Heart right ventricle (tissue), 16 donors: ENCODE results near the gene RCAN1. TPM values are rescaled to one million over a fixed set of nuclear protein-coding genes. Genes with fewer than 3 reads are reported as not detected.

Source experiments
- ATAC-seq, 8 donors: fragments of 200-7000 bp; cut with Tn5 transposase; one replicate each; pipeline ENCODE4 v1.9.1; 2020; ENCODE audit warnings: mild to moderate bottlenecking in 8 of 8, moderate library complexity in 8 of 8, moderate number of reproducible peaks in 1 of 8
- DNase-seq, 2 donors: peaks; one replicate each; pipeline ENCODE4 v3.0.0-alpha.2; 2020
- H3K27ac ChIP-seq, 10 donors: fragments of 200-600 bp; sonication (generic) in 2 of 10; one replicate each; pipeline versions ENCODE4 v1.5.0 to v1.8.0; 2020 to 2022; ENCODE audit warnings: mild to moderate bottlenecking in 3 of 10
- H3K27me3 ChIP-seq, 7 donors: fragments of 200-600 bp; one replicate each; pipeline ENCODE4 v1.8.0; 2021 to 2022; ENCODE audit warnings: mild to moderate bottlenecking in 2 of 7
- H3K36me3 ChIP-seq, 9 donors: fragments of 200-600 bp; sonication (generic) in 1 of 9; one replicate each; pipeline versions ENCODE4 v1.5.0 to v1.8.0; 2020 to 2022; ENCODE audit warnings: mild to moderate bottlenecking in 2 of 9
- H3K4me1 ChIP-seq, 9 donors: fragments of 200-600 bp; sonication (generic) in 1 of 9; one replicate each; pipeline versions ENCODE4 v1.5.0 to v1.8.0; 2020 to 2022; ENCODE audit warnings: mild to moderate bottlenecking in 4 of 9
- H3K4me3 ChIP-seq, 10 donors: fragments of 200-600 bp; sonication (generic) in 2 of 10; one replicate each; pipeline versions ENCODE4 v1.5.0 to v1.8.0; 2020 to 2022; ENCODE audit warnings: mild to moderate bottlenecking in 7 of 10, moderate library complexity in 2 of 10
- H3K9me3 ChIP-seq, 11 donors: fragments of 200-600 bp in 10 of 11; sonication (generic) in 2 of 11; one replicate each; pipeline versions ENCODE4 v1.5.0 to v1.8.0; 2013 to 2022; ENCODE audit warnings: mild to moderate bottlenecking in 2 of 11, control low read depth in 1 of 11, moderate library complexity in 1 of 11
- CTCF ChIP-seq, 9 donors: fragments of 200-600 bp; sonication (generic) in 2 of 9; IDR thresholded peaks; one replicate each; pipeline versions ENCODE4 v1.5.0 to v1.8.0; 2021 to 2022; ENCODE audit warnings: antibody characterized with exemption in 9 of 9, mild to moderate bottlenecking in 5 of 9, moderate library complexity in 1 of 9
- WGBS, 2 donors: extraction: QIAGEN DNeasy Blood & Tissue Kit; methylation state at CpG; one replicate each; pipeline ENCODE4 v1.1.7; 2013; ENCODE audit warnings: inconsistent platforms in 1 of 2; 5-methylcytosine and 5-hydroxymethylcytosine counted together
- intact Hi-C, 10 donors: fragments of 100-400 bp; cut with DNase I; formaldehyde crosslinking; loops; one replicate each; pipeline versions ENCODE4 v1.11.1 to v1.14.2; 2022
- polyA plus RNA-seq, 2 donors: library from polyadenylated mRNA; stranded (reverse); fragments of 200-250 nt; gene quantifications; one replicate each; pipeline ENCODE4 v1.2.3, GENCODE V29; 2013
- total RNA-seq, 10 donors: library from RNA; stranded (reverse); fragmentation: NEBNext Ultra II Directional in 3 of 10; extraction: Animal tissue kit (Norgen Biotek cat#: 25700) in 3 of 10; gene quantifications; one replicate each; pipeline versions ENCODE4 v1.2.1 to v1.2.4, GENCODE V29; 2021 to 2023
- donor health status: Arrhythmogenic right ventricular cardiomyopathy.
- donor health status: ischemic (EF 13 %, LVEDD 7.1; RV severe dilation, severe dysfunction).
- donor health status: healthy with polysubstance abuse.
- donor health status: DM: no; HTN: yes; CAD: no.
- donor health status: DM: no; HTN: no; CAD: no.
- donor health status: ischemic (EF 25% LVEDD 6.9; RV normal size, moderate dysfunction).
- donor health status: ischemic (EF 25% LVEDD 5.7; RV mildly dilated, moderate dysfunction).
- donor health status: healthy.
- donor health status: DM: yes; HTN: yes; CAD: no.
- donor health status: Ischemic cardiomyopathy.
- donor health status: ischemic (EF 35%, LVEDD 5.7; RV mildly dilated, moderate dysfunction).
- donor health status: nonischemic (EF 11% LVEDD 7.7; RV severe dilation, severe dysfunction).
- donor health status: DM: yes; HTN: yes; CAD: no.
- donor health status: PGD.
- donor health status: ischemic (EF 29% LVEDD 5.4; RV normal size, mild dysfunction).
- donor health status: nonischemic (EF 23%, LVEDD 6.1; RV moderate dilation, normal function).

The RCAN1 gene
- total and polyA plus RNA-seq, 12 donors: 24.1 to 389 (median 60.1) TPM

GRCh38 chr21:34540206-34540605 lies 74.7 kb downstream of the RCAN1 start:
- Histone ChIP-seq H3K27ac (no peak overlapping the region), H3K4me1 (peaks cover 0 to 54% (median 29%) of the 10 kb centered on the region in 9 donors), H3K27me3 (no peaks in the 10 kb centered on the region), H3K4me3 (no peak overlapping the region), H3K9me3 (peaks cover 0 to 3% (median 0%) of the 10 kb centered on the region in 11 donors), H3K36me3 (no peaks in the 10 kb centered on the region)
- 88 to 89% methylated on average over 5 of the region's 5 CpGs for WGBS, 2 donors
- DNase-seq (no peak), ATAC-seq (no peak)
- no peak for TF ChIP-seq CTCF (IDR thresholded peaks at IDR 0.05)
- intact Hi-C loops: no loop called here

- DNase-seq: no peak
- peak overlapping the region in 6 of 10 donors; percentile 9 to 77 (median 60) for H3K27ac ChIP-seq
- peaks cover 0 to 44% (median 25%) of the 10 kb centered on the region in 9 donors for H3K4me1 ChIP-seq
- H3K27me3 ChIP-seq: no peaks in the 10 kb centered on the region
- no peaks in the 10 kb centered on the region for H3K36me3 ChIP-seq
- intact Hi-C loops: no loop called here
- 69 to 71% methylated on average over 3 of the region's 3 CpGs for WGBS, 2 donors
- TF ChIP-seq CTCF (IDR thresholded peaks at IDR 0.05): no peak
- H3K4me3 ChIP-seq: no peak overlapping the region
- peak in 1 of 8 donors; percentile 16 for ATAC-seq
- peaks cover 0 to 3% (median 0%) of the 10 kb centered on the region in 11 donors for H3K9me3 ChIP-seq
These were observed 77.1 kb downstream of the RCAN1 start for GRCh38 chr21:34537838-34538237.

DNA sequence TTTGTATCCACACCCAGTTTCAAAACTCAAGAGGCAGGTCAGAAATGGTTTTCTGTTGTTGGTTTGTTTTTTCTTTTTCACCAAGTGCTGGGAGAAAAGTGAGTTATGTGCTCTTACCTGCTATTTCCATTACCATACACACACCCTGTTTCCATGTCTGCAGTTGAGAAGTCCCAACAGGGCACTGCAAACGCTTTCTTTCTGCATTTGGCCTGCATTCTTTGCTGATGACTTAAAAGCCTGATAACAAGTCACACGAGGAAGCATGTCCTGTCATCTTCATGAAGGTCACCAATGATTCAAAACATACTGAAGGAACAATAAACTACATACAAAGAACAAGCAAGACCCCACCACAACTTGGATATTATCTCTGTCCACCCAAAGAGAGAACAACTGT lies 78.1 kb downstream of the RCAN1 start:
- no peaks in the 10 kb centered on the region for H3K9me3 ChIP-seq
- no peaks in the 10 kb centered on the region for H3K27me3 ChIP-seq
- TF ChIP-seq CTCF (IDR thresholded peaks at IDR 0.05): no peak
- ATAC-seq: peak in 4 of 8 donors; percentile 40 to 65 (median 55)
- H3K36me3 ChIP-seq: no peaks in the 10 kb centered on the region
- H3K4me3 ChIP-seq: no peak overlapping the region
- DNase-seq: no peak
- H3K4me1 ChIP-seq: peaks cover 0 to 44% (median 26%) of the 10 kb centered on the region in 9 donors
- intact Hi-C loops: no loop called here
- 12 to 13% methylated on average over 2 of the region's 2 CpGs for WGBS, 2 donors
- peak overlapping the region in 7 of 10 donors; percentile 21 to 77 (median 58) for H3K27ac ChIP-seq

- no peak for ATAC-seq
- Histone ChIP-seq H3K27me3 (no peaks in the 10 kb centered on the region), H3K4me1 (peaks cover 0 to 44% (median 27%) of the 10 kb centered on the region in 9 donors), H3K27ac (peak overlapping the region in 6 of 10 donors; percentile 28 to 77 (median 60)), H3K9me3 (no peaks in the 10 kb centered on the region), H3K4me3 (no peak overlapping the region), H3K36me3 (no peaks in the 10 kb centered on the region)
- WGBS, 2 donors: 93 to 94% methylated on average over 8 of the region's 8 CpGs
- TF ChIP-seq CTCF (IDR thresholded peaks at IDR 0.05): no peak
- intact Hi-C loops: no loop called here
- no peak for DNase-seq
These were observed 78.6 kb downstream of the RCAN1 start for GRCh38 chr21:34536311-34536710.
